ENCODE results near the gene SLC5A5.

Gene SLC5A5

GRCh38 chr19:17871878-17872250 lies at the start of gene SLC5A5:
Gene SLC5A5, plus strand, starts transcription at chr19:17871945. Its CDS starts 375 bp downstream, at chr19:17872320.
- no peak for DNase-seq

GRCh38 chr19:17824339-17824738 lies 47.4 kb upstream of the SLC5A5 start:
- DNase-seq: no peak

DNA sequence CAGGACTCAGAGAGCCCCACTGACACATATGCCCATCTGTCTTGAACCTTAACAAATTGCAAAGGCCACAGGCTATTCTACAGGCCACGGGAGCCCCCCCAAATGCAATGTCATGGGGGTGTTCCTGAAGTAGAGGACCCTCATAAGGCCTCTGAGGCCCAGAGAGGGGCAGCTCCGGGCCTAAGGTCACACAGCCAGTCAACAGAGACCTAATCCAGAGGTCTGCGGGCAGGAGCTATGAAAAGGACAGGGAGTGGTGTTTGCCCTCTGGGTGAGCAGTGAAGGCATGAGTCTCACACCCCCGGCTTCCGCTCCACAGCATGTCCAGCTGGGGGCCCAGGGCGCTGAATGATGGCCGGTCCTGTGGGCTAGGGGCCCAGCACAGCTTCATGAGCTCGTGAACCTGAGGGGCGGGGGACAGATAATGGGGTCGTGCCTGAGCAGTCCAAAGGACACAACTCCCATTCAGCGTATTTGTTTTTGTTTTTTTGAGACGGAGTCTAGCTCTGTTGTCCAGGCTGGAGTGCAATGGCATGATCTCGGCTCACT lies 45.2 kb upstream of the SLC5A5 start:
- DNase-seq: no peak

DNA sequence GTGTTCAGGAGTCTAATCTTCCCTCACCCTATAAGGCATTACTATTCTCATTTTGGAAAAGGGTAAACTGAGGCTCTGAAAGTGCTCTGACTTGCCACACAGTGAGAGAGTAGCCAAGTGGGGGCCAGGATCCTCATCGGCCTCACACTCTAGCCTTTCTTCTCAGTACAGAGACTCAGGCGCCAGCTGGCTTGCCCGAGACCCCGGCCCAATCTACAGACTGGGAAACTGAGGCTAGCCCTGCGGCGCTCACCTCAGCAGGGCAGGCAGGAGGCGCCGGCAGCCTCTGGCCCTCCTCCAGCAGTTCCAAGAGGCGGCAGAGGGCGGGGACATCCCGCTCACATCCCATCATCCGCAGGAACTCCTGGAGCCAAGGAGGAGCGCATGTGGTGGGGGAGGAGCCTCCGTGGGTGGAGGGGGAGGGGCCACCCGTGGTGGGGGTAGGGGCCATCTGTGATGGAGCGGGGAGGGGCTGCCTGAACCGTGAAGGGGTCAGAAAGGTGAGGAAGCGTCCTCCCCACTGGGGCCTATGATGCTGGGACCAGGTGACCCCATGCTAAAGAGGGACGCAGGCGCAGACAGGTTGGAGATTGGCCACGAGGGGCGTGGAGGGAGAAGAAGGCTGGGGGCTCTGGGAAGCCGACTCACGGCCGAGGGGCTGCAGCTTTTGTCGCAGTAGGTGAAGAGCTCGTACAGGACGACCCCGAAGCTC lies 41.7 kb upstream of the SLC5A5 start:
- peak; percentile 42 to 74 (median 69) for DNase-seq

- peak; percentile 73 to 86 (median 74) for DNase-seq
These were observed 41.0 kb upstream of the SLC5A5 start for GRCh38 chr19:17830567-17831418.

DNA sequence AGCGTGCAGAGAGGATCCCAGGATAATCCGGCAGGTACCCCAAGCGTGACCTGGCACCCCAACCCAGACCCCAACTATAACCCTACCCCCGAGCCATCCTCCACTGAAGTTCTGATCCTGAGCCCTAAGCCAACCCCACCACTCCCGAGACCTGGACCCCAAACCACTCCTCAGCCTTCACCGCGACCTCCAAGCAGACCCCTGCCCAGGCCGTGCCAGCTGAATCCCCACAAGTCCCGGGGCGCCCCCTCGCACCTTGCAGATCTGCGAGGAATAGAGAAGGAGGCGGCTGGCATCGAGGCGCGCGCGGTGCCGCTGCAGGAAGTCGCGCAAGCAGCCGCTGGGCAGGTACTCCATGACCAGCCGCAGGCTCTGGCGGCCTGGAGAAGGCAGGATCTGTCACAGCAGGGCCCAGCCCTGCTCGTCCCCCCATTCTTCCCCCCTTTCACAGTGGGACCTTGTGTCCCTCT lies 40.3 kb upstream of the SLC5A5 start:
- DNase-seq: peak in 2 of 3 experiments; percentile 23 to 43

GRCh38 chr19:17832443-17833208 lies 39.1 kb upstream of the SLC5A5 start:
- DNase-seq: no peak

GRCh38 chr19:17834350-17835181 lies 37.2 kb upstream of the SLC5A5 start:
- DNase-seq: no peak

DNA sequence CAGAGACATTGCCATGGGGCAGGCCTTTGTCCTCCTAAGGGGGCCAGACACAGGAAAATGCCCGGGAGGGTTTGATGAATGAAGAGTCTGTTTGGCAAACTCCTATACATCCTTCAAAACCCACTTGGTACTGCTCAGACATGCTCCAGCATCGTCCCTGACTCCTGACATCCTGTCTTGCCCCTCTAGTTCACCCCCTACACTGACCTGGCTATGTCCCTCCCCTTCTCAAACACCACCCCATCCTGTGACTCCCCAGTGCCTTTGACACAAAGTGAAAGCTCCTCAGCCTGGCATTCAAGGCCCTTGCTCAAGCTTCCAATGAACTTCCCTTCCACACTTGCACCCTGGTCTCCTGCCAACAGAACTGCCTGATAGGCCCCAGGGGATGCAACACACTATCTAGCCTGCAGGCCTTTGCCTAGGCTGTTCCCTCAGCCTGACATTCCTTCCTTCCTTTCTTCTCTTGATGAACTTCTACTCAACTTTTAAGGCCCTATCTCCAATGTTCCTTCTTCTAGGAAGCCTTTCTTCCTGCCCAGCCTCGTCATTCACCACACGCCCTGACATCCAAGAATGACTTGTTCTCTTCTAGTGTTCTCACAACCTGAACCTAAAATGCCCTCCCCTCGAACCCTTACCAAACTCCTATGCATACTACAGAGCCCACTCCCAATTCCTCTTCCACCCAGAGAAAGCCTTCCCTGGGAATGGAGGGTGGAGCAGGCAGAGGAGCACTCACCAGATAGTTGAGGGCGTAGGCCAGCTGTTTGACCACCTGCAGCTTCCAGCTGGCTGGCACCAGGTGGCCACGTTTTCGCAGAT lies 36.4 kb upstream of the SLC5A5 start:
- DNase-seq: no peak

GRCh38 chr19:17836530-17836929 lies 35.2 kb upstream of the SLC5A5 start:
- DNase-seq: no peak

DNA sequence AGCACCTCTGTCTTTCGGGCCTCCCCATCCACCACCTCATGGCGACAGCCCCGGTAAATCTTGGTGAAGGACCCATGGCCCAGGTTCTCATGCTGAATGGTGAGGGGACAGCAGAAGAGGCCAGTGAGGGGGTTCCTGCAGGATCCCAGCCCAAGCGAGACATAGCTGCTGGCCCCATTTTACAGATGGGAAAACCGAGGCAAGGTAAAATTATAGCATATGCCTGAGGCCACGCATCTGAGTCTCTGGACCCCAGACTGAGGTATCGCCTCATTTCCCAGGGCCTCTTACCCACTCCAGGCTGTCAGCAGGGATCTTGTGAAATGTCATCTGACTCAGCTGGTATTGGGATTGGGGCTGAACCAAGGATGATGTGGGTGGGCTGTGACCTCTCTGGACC lies 33.8 kb upstream of the SLC5A5 start:
- no peak for DNase-seq

GRCh38 chr19:17840019-17840418 lies 31.7 kb upstream of the SLC5A5 start:
- no peak for DNase-seq

GRCh38 chr19:17841371-17841809 lies 30.4 kb upstream of the SLC5A5 start:
- no peak for DNase-seq

- peak; percentile 68 to 92 (median 80) for DNase-seq
These were observed 29.7 kb upstream of the SLC5A5 start for GRCh38 chr19:17841810-17842662.

- DNase-seq: no peak
These were observed 29.0 kb upstream of the SLC5A5 start for GRCh38 chr19:17842663-17843291.

DNA sequence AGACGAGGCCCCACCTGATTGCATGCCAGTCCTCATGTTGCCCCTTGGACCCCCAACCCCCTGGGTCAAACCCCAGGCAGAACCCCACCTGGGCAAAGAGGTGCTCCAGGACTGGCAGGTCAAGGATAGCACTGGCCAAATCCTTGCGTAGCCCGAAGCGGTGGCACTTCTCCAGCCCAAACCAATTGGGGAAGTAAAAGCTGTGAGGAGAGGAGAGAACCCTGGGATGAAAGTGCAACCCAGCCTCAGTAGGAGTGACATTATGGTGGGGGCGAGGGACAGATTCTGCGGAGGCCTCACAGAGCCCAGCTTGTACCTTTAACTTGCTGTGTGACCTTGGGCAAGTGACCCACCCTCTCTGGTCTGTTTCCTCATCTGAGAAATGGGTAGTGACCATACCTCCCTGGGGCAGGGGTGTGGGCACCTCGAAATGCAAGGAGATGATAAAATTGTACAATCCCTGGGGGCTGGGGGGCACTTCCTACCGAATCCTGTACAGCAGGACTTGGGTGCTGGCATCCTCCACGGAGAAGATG lies 28.4 kb upstream of the SLC5A5 start:
- DNase-seq: no peak

- no peak for DNase-seq
These were observed 27.7 kb upstream of the SLC5A5 start for GRCh38 chr19:17843908-17844490.

GRCh38 chr19:17846146-17846545 lies 25.6 kb upstream of the SLC5A5 start:
- no peak for DNase-seq
